ENCODE measurements around the gene LUZP1.

Gene LUZP1

DNA sequence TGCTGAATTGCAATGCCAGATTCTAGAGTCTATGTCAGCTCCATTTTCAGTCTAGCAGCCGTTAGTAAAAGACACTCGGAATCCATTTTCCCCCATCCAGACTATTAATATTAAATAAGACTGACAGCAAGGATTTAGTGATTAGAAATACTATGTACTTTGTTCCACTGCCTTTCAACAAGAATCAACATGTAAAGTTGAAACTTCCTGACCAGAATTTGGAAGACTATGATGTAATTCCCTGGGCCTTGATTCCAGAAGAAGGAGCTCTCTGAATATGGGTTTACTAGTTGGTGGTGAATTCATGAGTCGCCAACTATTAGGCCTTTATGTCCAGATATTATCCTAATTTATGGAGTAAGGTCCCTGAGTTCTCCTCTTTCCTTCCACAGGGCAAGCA lies 124.6 kb downstream of the LUZP1 start:
- TF ChIP-seq, protein P1, sequence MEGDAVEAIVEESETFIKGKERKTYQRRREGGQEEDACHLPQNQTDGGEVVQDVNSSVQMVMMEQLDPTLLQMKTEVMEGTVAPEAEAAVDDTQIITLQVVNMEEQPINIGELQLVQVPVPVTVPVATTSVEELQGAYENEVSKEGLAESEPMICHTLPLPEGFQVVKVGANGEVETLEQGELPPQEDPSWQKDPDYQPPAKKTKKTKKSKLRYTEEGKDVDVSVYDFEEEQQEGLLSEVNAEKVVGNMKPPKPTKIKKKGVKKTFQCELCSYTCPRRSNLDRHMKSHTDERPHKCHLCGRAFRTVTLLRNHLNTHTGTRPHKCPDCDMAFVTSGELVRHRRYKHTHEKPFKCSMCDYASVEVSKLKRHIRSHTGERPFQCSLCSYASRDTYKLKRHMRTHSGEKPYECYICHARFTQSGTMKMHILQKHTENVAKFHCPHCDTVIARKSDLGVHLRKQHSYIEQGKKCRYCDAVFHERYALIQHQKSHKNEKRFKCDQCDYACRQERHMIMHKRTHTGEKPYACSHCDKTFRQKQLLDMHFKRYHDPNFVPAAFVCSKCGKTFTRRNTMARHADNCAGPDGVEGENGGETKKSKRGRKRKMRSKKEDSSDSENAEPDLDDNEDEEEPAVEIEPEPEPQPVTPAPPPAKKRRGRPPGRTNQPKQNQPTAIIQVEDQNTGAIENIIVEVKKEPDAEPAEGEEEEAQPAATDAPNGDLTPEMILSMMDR (IDR thresholded peaks at IDR 0.05; ENCODE audit: low read depth, low read length): no peak
- no peak overlapping the region for H3K4me3 ChIP-seq (ENCODE audit: low read depth, low read length)
- in situ Hi-C loops (cut with HindIII; ENCODE audit: low sequenced_read_pairs): no loop called here
- no peak for DNase-seq (ENCODE audit: low read depth, low spot score)

DNA sequence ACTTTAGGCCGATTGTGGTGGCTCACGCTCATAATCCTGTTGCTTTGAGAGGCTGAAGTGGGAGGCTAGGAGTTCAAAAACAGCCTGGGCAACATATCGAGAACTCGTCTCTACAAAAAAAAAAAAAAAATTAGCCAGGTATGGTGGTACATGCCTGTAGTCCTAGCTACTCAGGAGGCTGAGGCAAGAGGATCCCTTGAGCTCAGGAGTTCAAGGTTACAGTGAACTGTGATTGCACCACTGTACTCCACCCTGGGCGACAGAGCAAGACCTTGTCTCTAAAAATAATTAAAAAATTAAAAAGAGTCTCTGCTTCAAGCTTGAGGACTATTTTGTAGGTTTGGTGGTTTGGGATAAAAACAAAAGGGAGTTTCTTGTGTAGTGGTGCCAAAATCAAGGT lies 128.1 kb downstream of the LUZP1 start:
- H3K4me3 ChIP-seq (ENCODE audit: low read depth, low read length): no peak overlapping the region
- DNase-seq (ENCODE audit: low read depth, low spot score): no peak
- TF ChIP-seq, protein P1 (IDR thresholded peaks at IDR 0.05; ENCODE audit: low read depth, low read length): no peak
- in situ Hi-C loops (cut with HindIII; ENCODE audit: low sequenced_read_pairs): no loop called here

DNA sequence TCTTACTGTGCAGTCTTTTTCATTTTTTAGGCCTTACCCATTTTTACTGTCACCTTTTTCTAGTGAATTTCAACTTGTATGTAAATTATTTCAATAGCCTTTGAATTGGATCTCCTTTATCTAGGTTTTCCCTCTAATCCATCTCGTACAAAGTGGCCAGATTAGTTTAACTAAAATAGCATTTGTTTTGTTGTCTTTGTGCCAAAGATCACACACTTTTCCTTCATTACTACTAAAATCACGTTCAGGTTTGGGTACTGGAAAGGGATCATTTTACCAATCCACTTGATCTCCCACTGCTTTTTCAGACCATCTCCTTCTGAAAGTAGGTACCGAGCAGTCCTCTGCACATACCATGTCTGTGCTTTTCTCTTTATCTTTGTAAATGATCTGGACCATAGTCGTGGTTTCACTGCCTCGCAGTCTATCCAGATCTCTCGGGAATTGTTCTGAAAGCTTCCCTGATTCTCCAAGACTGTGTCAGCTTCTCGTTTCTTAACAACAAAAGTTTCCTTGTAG lies 129.3 kb downstream of the LUZP1 start:
- DNase-seq (ENCODE audit: low read depth, low spot score): no peak
- TF ChIP-seq, protein P1 (IDR thresholded peaks at IDR 0.05; ENCODE audit: low read depth, low read length): no peak
- H3K4me3 ChIP-seq (ENCODE audit: low read depth, low read length): no peak overlapping the region
- in situ Hi-C loops (cut with HindIII; ENCODE audit: low sequenced_read_pairs): no loop called here

DNA sequence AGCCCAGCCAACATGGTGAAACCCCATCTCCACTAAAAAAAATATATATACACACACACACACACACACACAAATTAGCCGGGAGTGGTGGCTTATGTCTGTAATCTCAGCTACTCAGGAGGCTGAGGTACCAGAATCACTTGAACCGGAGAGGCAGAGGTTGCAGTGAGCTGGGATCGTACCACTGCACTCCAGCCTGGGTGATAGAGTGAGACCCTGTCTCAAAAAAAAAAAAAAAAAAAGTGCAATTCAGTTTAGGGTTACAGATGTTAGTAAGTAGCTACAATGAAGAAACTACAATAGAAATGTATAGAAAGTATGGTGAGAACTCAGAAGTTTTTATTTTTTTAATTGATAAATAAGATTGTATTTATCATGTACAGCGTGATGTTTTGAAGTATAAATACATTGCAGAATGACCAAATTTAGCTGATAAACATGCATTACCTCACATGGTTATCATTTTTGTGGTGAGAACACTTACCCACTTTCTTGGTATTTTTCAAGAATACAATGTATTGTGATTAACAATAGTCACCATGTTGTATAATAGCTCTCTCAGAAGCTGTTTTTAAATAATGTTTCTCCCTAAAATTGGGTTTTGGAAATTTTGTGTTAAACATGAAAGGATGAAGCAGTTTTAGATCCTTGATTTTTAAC lies 131.4 kb downstream of the LUZP1 start:
- TF ChIP-seq, protein P1 (IDR thresholded peaks at IDR 0.05; ENCODE audit: low read depth, low read length): no peak
- no peak for DNase-seq (ENCODE audit: low read depth, low spot score)
- in situ Hi-C loops (cut with HindIII; ENCODE audit: low sequenced_read_pairs): no loop called here
- H3K4me3 ChIP-seq (ENCODE audit: low read depth, low read length): no peak overlapping the region

DNA sequence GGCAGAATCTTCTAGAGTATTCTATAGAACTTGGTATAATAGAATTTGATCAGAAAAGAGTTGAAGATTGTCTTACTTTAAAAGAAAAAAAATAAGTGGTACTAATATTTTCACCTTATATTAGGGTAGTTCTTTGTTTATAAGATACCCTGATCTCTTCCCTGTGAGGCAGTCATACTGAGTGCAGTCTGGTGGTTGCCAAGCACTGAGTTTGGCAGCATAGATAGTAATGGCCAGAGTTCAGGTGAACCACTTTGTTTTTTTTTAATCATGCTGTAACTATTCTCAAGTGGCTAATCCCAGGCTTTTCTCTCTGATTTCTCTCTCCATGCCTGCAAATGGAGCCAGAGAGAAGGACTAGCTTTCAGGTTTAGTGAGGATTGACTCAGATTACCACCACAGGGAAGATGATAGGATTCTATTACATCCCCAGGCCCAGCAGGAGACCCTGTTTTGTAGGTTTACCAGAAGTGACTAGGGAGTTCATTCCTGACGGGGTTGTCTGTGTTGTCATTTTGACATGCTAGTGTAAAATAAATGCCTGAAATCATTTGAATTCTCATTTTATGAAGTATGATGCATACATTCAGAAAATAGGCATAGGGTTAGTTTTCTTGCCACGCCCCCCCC lies 132.7 kb downstream of the LUZP1 start:
- no peak overlapping the region for H3K4me3 ChIP-seq (ENCODE audit: low read depth, low read length)
- DNase-seq (ENCODE audit: low read depth, low spot score): peak; percentile 71
- TF ChIP-seq, protein P1 (IDR thresholded peaks at IDR 0.05; ENCODE audit: low read depth, low read length): no peak
- in situ Hi-C loops (cut with HindIII; ENCODE audit: low sequenced_read_pairs): no loop called here

Measured in astrocyte of the spinal cord (primary cell).